HEK293 (cell line): ENCODE results near the gene CHST7.

Experiments
- CTCF ChIA-PET: fragments of 350-600 bp; formaldehyde crosslinking; extraction: SDS; loops from one replicate; lab custom pipeline; 2021; ENCODE audit warnings: antibody characterized with exemption; lab: Yijun Ruan, JAX
- POLR2A ChIA-PET: fragments of 300-600 bp; formaldehyde crosslinking; extraction: SDS; loops from one replicate; lab custom pipeline; 2020; ENCODE audit warnings: antibody characterized with exemption, inconsistent platforms; lab: Yijun Ruan, JAX
- H3K27ac ChIP-seq: fragments of 200-500 bp; sonication (Bioruptor generic); 2 replicates; pipeline ENCODE4 v1.5.1; 2014; ENCODE audit warnings: low read depth, low read length, control low read depth, inconsistent platforms; ENCODE audit errors: extremely low read depth
- H3K36me3 ChIP-seq, 2 experiments: fragments of 200-500 bp in 1 of 2; sonication (Bioruptor generic) in 1 of 2; 1 replicate in 1 of 2; 2 replicates in 1 of 2; pipeline ENCODE4 v1.5.1; 2014 to 2017; ENCODE audit warnings: inconsistent platforms in 2 of 2, low read length in 2 of 2; ENCODE audit not compliant: control insufficient read depth in 2 of 2, insufficient read depth in 1 of 2
- H3K4me1 ChIP-seq: fragments of 200-500 bp; sonication (Bioruptor generic); 2 replicates; pipeline ENCODE4 v1.5.1; 2014; ENCODE audit warnings: mild to moderate bottlenecking, low read length, inconsistent platforms; ENCODE audit not compliant: control insufficient read depth, insufficient read depth
- H3K4me3 ChIP-seq: 2 replicates; pipeline ENCODE4 v1.5.1; 2011; ENCODE audit warnings: low read depth, mild to moderate bottlenecking, control low read depth, low read length, moderate library complexity
- H3K9me3 ChIP-seq: fragments of 200-500 bp; sonication (Bioruptor generic); 2 replicates; pipeline ENCODE4 v1.5.1; 2014; ENCODE audit warnings: low read depth, low read length, inconsistent platforms; ENCODE audit not compliant: control insufficient read depth, insufficient read depth
- BCL6B ChIP-seq: fragments of 450-650 bp; formaldehyde crosslinking; IDR thresholded peaks from 2 replicates; pipeline ENCODE4 v1.5.1; 2017; ENCODE audit warnings: missing biosample characterization, missing genetic modification characterization
- IKZF3 ChIP-seq: fragments of 450-650 bp; IDR thresholded peaks from 2 replicates; pipeline ENCODE4 v1.5.0; 2018; ENCODE audit warnings: missing biosample characterization, mild to moderate bottlenecking, missing genetic modification characterization, moderate library complexity
- SCRT1 ChIP-seq: fragments of 450-650 bp; formaldehyde crosslinking; IDR thresholded peaks from 2 replicates; pipeline ENCODE4 v1.5.1; 2016; ENCODE audit warnings: missing biosample characterization, missing genetic modification characterization, borderline replicate concordance
- ZBTB17 ChIP-seq: fragments of 450-650 bp; formaldehyde crosslinking; IDR thresholded peaks from 2 replicates; pipeline ENCODE4 v1.5.1; 2016; ENCODE audit warnings: missing biosample characterization, missing genetic modification characterization
- ZBTB26 ChIP-seq: fragments of 450-650 bp; formaldehyde crosslinking; optimal IDR thresholded peaks from 2 replicates; pipeline ENCODE3; 2016; ENCODE audit warnings: missing biosample characterization, mild to moderate bottlenecking, missing genetic modification characterization
- ZBTB49 ChIP-seq: fragments of 450-650 bp; formaldehyde crosslinking; IDR thresholded peaks from 2 replicates; pipeline ENCODE4 v1.5.1; 2016; ENCODE audit warnings: missing biosample characterization, missing genetic modification characterization, low read depth
- ZNF121 ChIP-seq: fragments of 450-650 bp; formaldehyde crosslinking; IDR thresholded peaks from 2 replicates; pipeline ENCODE4 v1.5.1; 2016; ENCODE audit warnings: missing biosample characterization, missing genetic modification characterization
- ZNF133 ChIP-seq: fragments of 450-650 bp; formaldehyde crosslinking; IDR thresholded peaks from 2 replicates; pipeline ENCODE4 v1.5.1; 2016; ENCODE audit warnings: missing biosample characterization, missing genetic modification characterization
- ZNF148 ChIP-seq: fragments of 450-650 bp; formaldehyde crosslinking; IDR thresholded peaks from 2 replicates; pipeline ENCODE4 v1.5.0; 2017; ENCODE audit warnings: missing biosample characterization, missing genetic modification characterization, borderline replicate concordance
- ZNF155 ChIP-seq: fragments of 450-650 bp; formaldehyde crosslinking; IDR thresholded peaks from 2 replicates; pipeline ENCODE4 v1.5.1; 2016; ENCODE audit warnings: missing biosample characterization, missing genetic modification characterization
- ZNF280C ChIP-seq: fragments of 450-650 bp; formaldehyde crosslinking; IDR thresholded peaks from 2 replicates; pipeline ENCODE4 v1.5.1; 2016; ENCODE audit warnings: missing biosample characterization, missing genetic modification characterization
- ZNF350 ChIP-seq: fragments of 450-650 bp; formaldehyde crosslinking; IDR thresholded peaks from 2 replicates; pipeline ENCODE4 v1.5.0; 2017; ENCODE audit warnings: missing biosample characterization, mild to moderate bottlenecking, missing genetic modification characterization
- ZNF423 ChIP-seq: fragments of 450-650 bp; formaldehyde crosslinking; IDR thresholded peaks from 2 replicates; pipeline ENCODE4 v1.5.1; 2016; ENCODE audit warnings: missing biosample characterization, missing genetic modification characterization
- ZNF510 ChIP-seq: fragments of 450-650 bp; formaldehyde crosslinking; IDR thresholded peaks from 2 replicates; pipeline ENCODE4 v1.5.1; 2018; ENCODE audit warnings: mild to moderate bottlenecking, missing genetic modification characterization, missing biosample characterization; ENCODE audit not compliant: insufficient replicate concordance
- ZNF529 ChIP-seq: fragments of 450-650 bp; formaldehyde crosslinking; IDR thresholded peaks from 2 replicates; pipeline ENCODE4 v1.5.1; 2017; ENCODE audit warnings: missing genetic modification characterization, missing biosample characterization; ENCODE audit not compliant: insufficient replicate concordance
- ZNF639 ChIP-seq: fragments of 450-650 bp; formaldehyde crosslinking; IDR thresholded peaks from 2 replicates; pipeline ENCODE4 v1.5.1; 2016; ENCODE audit warnings: missing biosample characterization, missing genetic modification characterization
- ZNF654 ChIP-seq: fragments of 450-650 bp; formaldehyde crosslinking; IDR thresholded peaks from 2 replicates; pipeline ENCODE4 v1.5.1; 2016; ENCODE audit warnings: low read depth, missing biosample characterization, missing genetic modification characterization
- ZNF747 ChIP-seq: fragments of 450-650 bp; formaldehyde crosslinking; IDR thresholded peaks from 2 replicates; pipeline ENCODE4 v1.5.1; 2016; ENCODE audit warnings: missing biosample characterization, missing genetic modification characterization
- ZNF76 ChIP-seq: fragments of 450-650 bp; formaldehyde crosslinking; IDR thresholded peaks from 2 replicates; pipeline ENCODE4; 2016; ENCODE audit warnings: low read depth, missing biosample characterization, missing genetic modification characterization, borderline replicate concordance
- ZSCAN16 ChIP-seq: fragments of 450-650 bp; formaldehyde crosslinking; IDR thresholded peaks from 2 replicates; pipeline ENCODE4 v1.5.1; 2016; ENCODE audit warnings: missing biosample characterization, missing genetic modification characterization
- ZXDB ChIP-seq: fragments of 450-650 bp; formaldehyde crosslinking; IDR thresholded peaks from 2 replicates; pipeline ENCODE4 v1.5.1; 2016; ENCODE audit warnings: missing biosample characterization, missing genetic modification characterization

Gene CHST7

GRCh38 chrX:46553935-46554334 is 19.6 kb upstream of the CHST7 start (continued):
- TF ChIP-seq IKZF3 (tag by site-specific recombination) (no peak), ZNF529 (tag by site-specific recombination) (no peak), ZNF423 (no peak), ZNF280C (tag by site-specific recombination) (no peak), ZNF121 (tag by site-specific recombination) (no peak)

- TF ChIP-seq ZNF510 (no peak), ZNF747 (tag by site-specific recombination) (no peak), ZNF155 (tag by site-specific recombination) (no peak), ZNF654 (tag by site-specific recombination) (peak; percentile 62)
- Histone ChIP-seq H3K4me1 (no peaks in the 10 kb centered on the region), H3K27ac (no peak overlapping the region), H3K4me3 (no peak overlapping the region), H3K36me3 (no peaks in the 10 kb centered on the region), H3K9me3 (no peaks in the 10 kb centered on the region)
- ChIA-PET CTCF (interaction anchor here (0.7 to 2.0 kb wide), 12 partner anchors 21 to 1062 kb away, joined by 3 to 10 read pairs (median 4); no protein-coding TSS in a partner anchor), POLR2A (interaction anchor here (0.7 kb wide), 1 partner anchor 60 kb away, joined by 4 read pairs; no protein-coding TSS in a partner anchor)
Observed at GRCh38 chrX:46554942-46555341, 18.6 kb upstream of the CHST7 start.

GRCh38 chrX:46559062-46559461 is 14.5 kb upstream of the CHST7 start:
- no peaks in the 10 kb centered on the region for H3K9me3 ChIP-seq
- POLR2A ChIA-PET: no interaction called here
- H3K27ac ChIP-seq: no peak overlapping the region
- H3K4me3 ChIP-seq: no peak overlapping the region
- CTCF ChIA-PET: interaction anchor here (0.9 kb wide), 1 partner anchor 14 kb away, joined by 3 read pairs; no protein-coding TSS in a partner anchor
- no peaks in the 10 kb centered on the region for H3K4me1 ChIP-seq
- H3K36me3 ChIP-seq: no peaks in the 10 kb centered on the region
- TF ChIP-seq ZBTB26 (no peak), BCL6B (tag by site-specific recombination) (no peak), ZSCAN16 (no peak), ZNF350 (tag by site-specific recombination) (no peak), ZXDB (tag by site-specific recombination) (no peak), SCRT1 (tag by site-specific recombination) (no peak), ZNF148 (no peak), ZBTB49 (tag by site-specific recombination) (no peak), ZNF76 (tag by site-specific recombination) (no peak), ZNF133 (tag by site-specific recombination) (no peak), ZBTB17 (no peak), ZNF639 (tag by site-specific recombination) (no peak)
